ENCODE measurements around the gene CRHR1. TPM values are rescaled to one million over a fixed set of nuclear protein-coding genes. Genes with fewer than 3 reads are reported as not detected.

The CRHR1 gene
- polyA plus RNA-seq, 1 of the 3 experiments (the other 2 are of a cell fraction), result 0.13 TPM

DNA sequence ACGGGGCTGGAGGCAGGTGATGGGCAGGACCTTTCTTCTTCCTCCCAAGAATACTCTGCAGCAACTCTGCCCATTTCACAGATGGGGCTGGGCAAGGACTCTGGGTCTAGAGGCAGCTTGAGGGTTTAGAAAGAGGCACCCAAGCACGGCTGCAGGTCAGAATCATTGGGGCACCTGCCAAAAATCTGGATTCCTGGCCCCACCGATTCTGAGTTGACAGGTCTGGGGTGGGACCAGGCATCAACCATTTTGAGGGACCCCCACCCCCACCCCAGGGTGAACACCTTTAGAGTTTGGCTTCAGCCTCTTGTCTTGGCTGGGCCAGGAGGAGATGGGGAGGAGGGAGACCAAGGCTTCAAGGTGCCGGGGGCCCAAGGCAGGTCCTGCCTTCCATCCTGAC is 65.9 kb downstream of the CRHR1 start:
- H3K9ac ChIP-seq, result no peak overlapping the region
- H3K4me3 ChIP-seq (ENCODE audit: low read depth in 2 of 2, low read length in 1 of 2), result no peak overlapping the region
- H3K27ac ChIP-seq (ENCODE audit: low read depth in 2 of 2, low read length in 1 of 2), result no peak overlapping the region
- no peaks in the 10 kb centered on the region for H3K9me3 ChIP-seq
- no peak overlapping the region for H3K4me2 ChIP-seq
- H3K79me2 ChIP-seq (ENCODE audit: insufficient read depth), result no peaks in the 10 kb centered on the region
- H2AFZ ChIP-seq (ENCODE audit: low read depth), result no peak overlapping the region
- no peaks in the 10 kb centered on the region for H3F3A ChIP-seq (replicated peaks; ENCODE audit: insufficient read depth)
- H3K9me2 ChIP-seq, result no peaks in the 10 kb centered on the region
- POLR2A ChIA-PET, result interaction anchor here (0.6 kb wide), 1 partner anchor 212 kb away, joined by 4 read pairs; no protein-coding TSS in a partner anchor
- no peak for TF ChIP-seq TEAD4 (IDR thresholded peaks at IDR 0.05; ENCODE audit: borderline replicate concordance, insufficient read depth)
- TF ChIP-seq, protein P1, sequence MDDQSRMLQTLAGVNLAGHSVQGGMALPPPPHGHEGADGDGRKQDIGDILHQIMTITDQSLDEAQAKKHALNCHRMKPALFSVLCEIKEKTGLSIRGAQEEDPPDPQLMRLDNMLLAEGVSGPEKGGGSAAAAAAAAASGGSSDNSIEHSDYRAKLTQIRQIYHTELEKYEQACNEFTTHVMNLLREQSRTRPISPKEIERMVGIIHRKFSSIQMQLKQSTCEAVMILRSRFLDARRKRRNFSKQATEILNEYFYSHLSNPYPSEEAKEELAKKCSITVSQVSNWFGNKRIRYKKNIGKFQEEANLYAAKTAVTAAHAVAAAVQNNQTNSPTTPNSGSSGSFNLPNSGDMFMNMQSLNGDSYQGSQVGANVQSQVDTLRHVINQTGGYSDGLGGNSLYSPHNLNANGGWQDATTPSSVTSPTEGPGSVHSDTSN (IDR thresholded peaks at IDR 0.05), result no peak
- no peak for TF ChIP-seq SIN3A (IDR thresholded peaks at IDR 0.05; ENCODE audit: borderline replicate concordance, low read depth, low read length)
- no peak for TF ChIP-seq REST (IDR thresholded peaks at IDR 0.05; ENCODE audit: low read depth, low read length)
- TF ChIP-seq GABPA (IDR thresholded peaks at IDR 0.05; ENCODE audit: low read depth), result no peak
- TF ChIP-seq, protein P2, sequence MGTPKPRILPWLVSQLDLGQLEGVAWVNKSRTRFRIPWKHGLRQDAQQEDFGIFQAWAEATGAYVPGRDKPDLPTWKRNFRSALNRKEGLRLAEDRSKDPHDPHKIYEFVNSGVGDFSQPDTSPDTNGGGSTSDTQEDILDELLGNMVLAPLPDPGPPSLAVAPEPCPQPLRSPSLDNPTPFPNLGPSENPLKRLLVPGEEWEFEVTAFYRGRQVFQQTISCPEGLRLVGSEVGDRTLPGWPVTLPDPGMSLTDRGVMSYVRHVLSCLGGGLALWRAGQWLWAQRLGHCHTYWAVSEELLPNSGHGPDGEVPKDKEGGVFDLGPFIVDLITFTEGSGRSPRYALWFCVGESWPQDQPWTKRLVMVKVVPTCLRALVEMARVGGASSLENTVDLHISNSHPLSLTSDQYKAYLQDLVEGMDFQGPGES (IDR thresholded peaks at IDR 0.05; ENCODE audit: low read depth, low read length), result no peak
- no peak for TF ChIP-seq NFIC (IDR thresholded peaks at IDR 0.05; ENCODE audit: borderline replicate concordance)
- no peak for TF ChIP-seq RCOR1 (IDR thresholded peaks at IDR 0.05; ENCODE audit: low read length)
- no peak for TF ChIP-seq TCF12 (IDR thresholded peaks at IDR 0.05)
- no peak for TF ChIP-seq MEF2A (IDR thresholded peaks at IDR 0.05; ENCODE audit: borderline replicate concordance, low read depth)
- TF ChIP-seq FOXJ3 (CRISPR knock-in tag; IDR thresholded peaks at IDR 0.05), result no peak
- H3K4me1 ChIP-seq (ENCODE audit: control insufficient read depth in 1 of 2, insufficient read depth in 2 of 2, low read depth in 1 of 2, low read length in 1 of 2), result peaks cover 0 to 15% of the 10 kb centered on the region in 2 experiments; a peak in 1 of 4 replicates
- no peaks in the 10 kb centered on the region for H3K36me3 ChIP-seq (replicated peaks in 1 of 2; ENCODE audit: control insufficient read depth in 1 of 2, insufficient read depth in 2 of 2, low read length in 1 of 2)
- peaks cover 12% of the 10 kb centered on the region for H3K27me3 ChIP-seq (ENCODE audit: insufficient read depth)
- CTCF ChIA-PET, result interaction anchor here (0.8 to 17.2 kb wide), 11 partner anchors 16 to 214 kb away, joined by 3 to 327 read pairs (median 8); partner anchors contain the start of gene CRHR1
- no peak for DNase-seq
- H4K20me1 ChIP-seq (ENCODE audit: insufficient read depth), result no peaks in the 10 kb centered on the region
- WGBS (ENCODE audit: low lambda C conversion rate), result 47% methylated on average over 3 of the region's 4 CpGs

GRCh38 chr17:45850468-45850867 is 66.3 kb downstream of the CRHR1 start:
- WGBS (ENCODE audit: low lambda C conversion rate), result 63% methylated on average over 5 of the region's 5 CpGs
- Histone ChIP-seq H3K79me2 (ENCODE audit: insufficient read depth) (no peaks in the 10 kb centered on the region), H4K20me1 (ENCODE audit: insufficient read depth) (no peaks in the 10 kb centered on the region), H3K9me2 (no peaks in the 10 kb centered on the region), H3K27ac (ENCODE audit: low read depth in 2 of 2, low read length in 1 of 2) (no peak overlapping the region), H3K9me3 (no peaks in the 10 kb centered on the region), H3K27me3 (ENCODE audit: insufficient read depth) (peaks cover 12% of the 10 kb centered on the region), H3F3A (replicated peaks; ENCODE audit: insufficient read depth) (no peaks in the 10 kb centered on the region), H3K4me2 (no peak overlapping the region), H3K36me3 (replicated peaks in 1 of 2; ENCODE audit: control insufficient read depth in 1 of 2, insufficient read depth in 2 of 2, low read length in 1 of 2) (no peaks in the 10 kb centered on the region), H3K9ac (no peak overlapping the region), H3K4me1 (ENCODE audit: control insufficient read depth in 1 of 2, insufficient read depth in 2 of 2, low read depth in 1 of 2, low read length in 1 of 2) (peaks cover 0 to 15% of the 10 kb centered on the region in 2 experiments; a peak in 1 of 4 replicates), H2AFZ (ENCODE audit: low read depth) (no peak overlapping the region), H3K4me3 (ENCODE audit: low read depth in 2 of 2, low read length in 1 of 2) (no peak overlapping the region)
- no peak for DNase-seq
- TF ChIP-seq RXRA (IDR thresholded peaks at IDR 0.05; ENCODE audit: borderline replicate concordance, low read depth) (no peak), USF1 (IDR thresholded peaks at IDR 0.05; ENCODE audit: borderline replicate concordance, low read depth) (no peak), ZBTB33 (IDR thresholded peaks at IDR 0.05; ENCODE audit: borderline replicate concordance, low read depth) (no peak), TCF12 (IDR thresholded peaks at IDR 0.05) (no peak), SMC3 (IDR thresholded peaks at IDR 0.05; ENCODE audit: low read depth, low read length) (no peak), GABPA (IDR thresholded peaks at IDR 0.05; ENCODE audit: low read depth) (no peak)
- ChIA-PET CTCF (interaction anchor here (1.7 to 17.2 kb wide), 10 partner anchors 15 to 455 kb away, joined by 5 to 327 read pairs (median 20); partner anchors contain the start of gene CRHR1), POLR2A (no interaction called here)

Measured in SK-N-SH (cell line).